Stomach (tissue), 9 donors: ENCODE measurements around the gene TP53BP2. TPM values are rescaled to one million over a fixed set of nuclear protein-coding genes. Genes with fewer than 3 reads are reported as not detected.

Experiments used
- DNase-seq, 2 donors: peaks; one replicate each; pipeline versions ENCODE4 v3.0.0 to v3.0.0-alpha.2; 2013 to 2019
- H3K27ac ChIP-seq, 5 donors: fragments of 200-600 bp in 4 of 5; sonication (generic) in 4 of 5; one replicate each; pipeline ENCODE4 v1.5.1; 2013 to 2019; ENCODE audit warnings: mild to moderate bottlenecking in 1 of 5, moderate library complexity in 1 of 5
- H3K27me3 ChIP-seq, 3 donors: fragments of 200-600 bp; sonication (generic); one replicate each; pipeline ENCODE4 v1.5.1; 2017 to 2019; ENCODE audit warnings: mixed run types in 1 of 3
- H3K36me3 ChIP-seq, 4 donors: fragments of 200-600 bp; sonication (generic); 1 replicate in 3 of 4; 2 replicates in 1 of 4; pipeline ENCODE4 v1.5.1; 2016 to 2019
- H3K4me1 ChIP-seq, 4 donors: fragments of 200-600 bp; sonication (generic); one replicate each; pipeline ENCODE4 v1.5.1; 2016 to 2019
- H3K4me3 ChIP-seq, 4 donors: fragments of 200-600 bp; sonication (generic) in 3 of 4; one replicate each; pipeline ENCODE4 v1.5.1; 2016 to 2019; ENCODE audit warnings: mild to moderate bottlenecking in 1 of 4
- H3K9me3 ChIP-seq, 4 donors: fragments of 200-600 bp; sonication (generic); one replicate each; pipeline ENCODE4 v1.5.1; 2016 to 2019
- EP300 ChIP-seq: sonication (generic); formaldehyde crosslinking; IDR thresholded peaks from one replicate; pipeline ENCODE4 v1.6.1; 2017; ENCODE audit warnings: antibody characterized with exemption
- POLR2A ChIP-seq, 4 donors: fragments of 450-650 bp; IDR thresholded peaks; one replicate each; pipeline ENCODE4 v1.6.1; 2016; ENCODE audit warnings: antibody characterized with exemption in 4 of 4, control low read depth in 2 of 4, mild to moderate bottlenecking in 1 of 4, moderate library complexity in 1 of 4
- POLR2AphosphoS5 ChIP-seq, 3 donors: sonication (generic); formaldehyde crosslinking; IDR thresholded peaks; one replicate each; pipeline ENCODE4 v1.6.1; 2016; ENCODE audit warnings: antibody characterized with exemption in 3 of 3
- WGBS, 5 donors: extraction: QIAGEN DNeasy Blood & Tissue Kit in 3 of 5; methylation state at CpG; one replicate each; pipeline versions ENCODE4 v1.1.5 to v1.1.7; 2013 to 2018; 5-methylcytosine and 5-hydroxymethylcytosine counted together
- intact Hi-C: fragments of 100-400 bp; cut with DNase I; formaldehyde crosslinking; loops from one replicate; pipeline ENCODE4 v1.15.1; 2023; ENCODE audit warnings: low total_unique reads
- polyA plus RNA-seq, 3 donors: library from polyadenylated mRNA; stranded (reverse); fragments of 200-250 nt; gene quantifications; one replicate each; pipeline ENCODE4 v1.2.3, GENCODE V29; 2013
- total RNA-seq, 5 donors: library from RNA; depleted of rRNA; stranded (reverse); fragments of >200 nt; gene quantifications; one replicate each; pipeline versions ENCODE4 v1.1.0 to v1.2.3, GENCODE V29; 2014 to 2016
- TF ChIP-seq, protein P1 (sequence below), 7 experiments: fragments of 450-650 bp in 4 of 7; fragments of 200-600 bp in 3 of 7; sonication (generic) in 3 of 7; IDR thresholded peaks; one replicate each; pipeline ENCODE4 v1.5.1; 2016 to 2019; ENCODE audit warnings: antibody characterized with exemption in 7 of 7, control low read depth in 2 of 7, mild to moderate bottlenecking in 1 of 7
- donor health status: healthy with polysubstance abuse.
- donor health status: Bipolar disorder and iron deficiency.
- donor health status: healthy.

The TP53BP2 gene
- total and polyA plus RNA-seq, 8 donors = 6.9 to 157 (median 32.9) TPM

DNA sequence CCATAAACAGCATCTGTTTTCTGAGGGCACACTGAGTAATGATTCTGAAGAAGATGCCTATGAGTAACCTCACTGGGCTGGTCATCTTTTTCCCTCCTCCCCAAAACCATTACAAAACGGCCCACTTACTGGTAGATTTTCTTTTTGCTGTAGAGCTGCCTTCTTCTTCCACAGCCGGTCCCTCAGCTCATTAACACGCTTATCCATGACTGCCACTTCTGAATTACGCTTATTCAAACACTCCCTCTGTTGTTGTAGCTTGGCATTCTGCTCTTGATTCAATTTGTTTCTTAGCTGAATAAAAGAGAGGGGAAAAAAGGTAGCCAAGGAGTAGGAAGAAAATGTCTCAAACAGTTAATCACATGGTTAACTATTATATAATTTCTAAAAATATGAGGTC lies 43.1 kb downstream of the TP53BP2 start:
- TF ChIP-seq POLR2A (IDR thresholded peaks at IDR 0.05) = no peak
- no peak for TF ChIP-seq POLR2AphosphoS5 (IDR thresholded peaks at IDR 0.05)
- no peak for TF ChIP-seq EP300
- TF ChIP-seq, protein P1, sequence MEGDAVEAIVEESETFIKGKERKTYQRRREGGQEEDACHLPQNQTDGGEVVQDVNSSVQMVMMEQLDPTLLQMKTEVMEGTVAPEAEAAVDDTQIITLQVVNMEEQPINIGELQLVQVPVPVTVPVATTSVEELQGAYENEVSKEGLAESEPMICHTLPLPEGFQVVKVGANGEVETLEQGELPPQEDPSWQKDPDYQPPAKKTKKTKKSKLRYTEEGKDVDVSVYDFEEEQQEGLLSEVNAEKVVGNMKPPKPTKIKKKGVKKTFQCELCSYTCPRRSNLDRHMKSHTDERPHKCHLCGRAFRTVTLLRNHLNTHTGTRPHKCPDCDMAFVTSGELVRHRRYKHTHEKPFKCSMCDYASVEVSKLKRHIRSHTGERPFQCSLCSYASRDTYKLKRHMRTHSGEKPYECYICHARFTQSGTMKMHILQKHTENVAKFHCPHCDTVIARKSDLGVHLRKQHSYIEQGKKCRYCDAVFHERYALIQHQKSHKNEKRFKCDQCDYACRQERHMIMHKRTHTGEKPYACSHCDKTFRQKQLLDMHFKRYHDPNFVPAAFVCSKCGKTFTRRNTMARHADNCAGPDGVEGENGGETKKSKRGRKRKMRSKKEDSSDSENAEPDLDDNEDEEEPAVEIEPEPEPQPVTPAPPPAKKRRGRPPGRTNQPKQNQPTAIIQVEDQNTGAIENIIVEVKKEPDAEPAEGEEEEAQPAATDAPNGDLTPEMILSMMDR (IDR thresholded peaks at IDR 0.05) = no peak
- WGBS, 5 donors = 27 to 74% (median 46%) methylated on average over 4 of the region's 4 CpGs
- no peaks in the 10 kb centered on the region for H3K4me1 ChIP-seq
- intact Hi-C loops = no loop called here
- no peak for DNase-seq
- H3K36me3 ChIP-seq = peaks cover 44 to 96% (median 91%) of the 10 kb centered on the region in 4 donors
- H3K9me3 ChIP-seq = no peaks in the 10 kb centered on the region
- H3K27ac ChIP-seq = no peak overlapping the region
- H3K4me3 ChIP-seq = no peak overlapping the region
- no peaks in the 10 kb centered on the region for H3K27me3 ChIP-seq

DNA sequence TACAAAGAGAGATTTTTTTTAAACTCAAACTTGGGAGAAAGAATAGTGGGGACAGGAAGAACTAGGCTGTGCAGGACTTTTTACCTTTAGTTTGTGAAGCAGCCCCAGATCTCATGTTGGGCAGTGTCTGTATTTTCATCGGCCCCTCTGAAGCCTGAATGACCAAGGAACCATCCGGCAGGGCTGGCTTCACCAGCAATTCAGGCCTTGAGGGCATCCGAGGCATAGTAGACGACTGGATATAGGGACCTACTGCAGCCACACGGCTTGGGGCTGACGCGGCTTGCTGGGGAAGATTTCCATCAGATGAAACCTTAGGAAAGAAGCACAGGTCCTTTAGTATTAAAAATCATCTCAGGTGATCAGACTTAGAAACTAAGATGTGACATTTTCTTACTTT lies 43.7 kb downstream of the TP53BP2 start:
- whole genome bisulfite sequencing, 5 donors = 83 to 93% (median 92%) methylated on average over 7 of the region's 7 CpGs
- intact Hi-C loops = no loop called here

DNA sequence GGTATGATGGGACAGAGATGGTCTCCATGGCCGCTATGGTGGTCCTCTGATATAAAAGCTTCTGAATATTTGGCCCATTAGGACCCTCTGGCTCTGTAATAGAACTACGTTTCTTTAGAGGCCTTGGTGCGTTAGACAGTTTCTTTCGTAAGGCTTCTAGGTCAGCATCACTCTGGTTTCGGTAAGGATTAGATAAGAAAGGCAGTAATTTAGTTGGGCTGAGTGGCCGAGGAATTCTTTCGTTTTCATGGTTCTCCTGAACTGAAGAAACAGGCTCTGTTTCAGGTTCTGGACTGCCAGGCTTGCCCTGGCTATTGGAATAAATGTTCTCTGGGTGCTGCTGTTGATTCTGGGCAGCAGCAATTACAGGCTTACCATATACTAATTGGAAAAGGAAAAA lies 49.5 kb downstream of the TP53BP2 start:
- H3K9me3 ChIP-seq = no peaks in the 10 kb centered on the region
- H3K4me3 ChIP-seq = no peak overlapping the region
- H3K27ac ChIP-seq = peak overlapping the region in 3 of 5 donors; percentile 17 to 40 (median 30)
- intact Hi-C loops = no loop called here
- TF ChIP-seq EP300 (no peak), POLR2AphosphoS5 (IDR thresholded peaks at IDR 0.05) (peak in 1 of 3 donors; percentile 13)
- 50 to 80% (median 73%) methylated on average over 7 of the region's 7 CpGs for WGBS, 5 donors
- no peaks in the 10 kb centered on the region for H3K27me3 ChIP-seq
- peaks cover 35 to 86% (median 82%) of the 10 kb centered on the region in 4 donors for H3K36me3 ChIP-seq
- H3K4me1 ChIP-seq = peaks cover 0 to 25% (median 6%) of the 10 kb centered on the region in 4 donors
- peak in 1 of 2 donors; percentile 16 for DNase-seq

More for the DNA sequence above, 43.7 kb downstream of the TP53BP2 start:
- Histone ChIP-seq H3K4me1 (no peaks in the 10 kb centered on the region), H3K9me3 (no peaks in the 10 kb centered on the region), H3K27me3 (no peaks in the 10 kb centered on the region), H3K4me3 (no peak overlapping the region), H3K27ac (no peak overlapping the region), H3K36me3 (peaks cover 47 to 98% (median 96%) of the 10 kb centered on the region in 4 donors)
- TF ChIP-seq EP300 = no peak
- TF ChIP-seq POLR2A (IDR thresholded peaks at IDR 0.05) = no peak
- no peak for TF ChIP-seq POLR2AphosphoS5 (IDR thresholded peaks at IDR 0.05)
- TF ChIP-seq, protein P1 (IDR thresholded peaks at IDR 0.05) = no peak
- DNase-seq = no peak

DNA sequence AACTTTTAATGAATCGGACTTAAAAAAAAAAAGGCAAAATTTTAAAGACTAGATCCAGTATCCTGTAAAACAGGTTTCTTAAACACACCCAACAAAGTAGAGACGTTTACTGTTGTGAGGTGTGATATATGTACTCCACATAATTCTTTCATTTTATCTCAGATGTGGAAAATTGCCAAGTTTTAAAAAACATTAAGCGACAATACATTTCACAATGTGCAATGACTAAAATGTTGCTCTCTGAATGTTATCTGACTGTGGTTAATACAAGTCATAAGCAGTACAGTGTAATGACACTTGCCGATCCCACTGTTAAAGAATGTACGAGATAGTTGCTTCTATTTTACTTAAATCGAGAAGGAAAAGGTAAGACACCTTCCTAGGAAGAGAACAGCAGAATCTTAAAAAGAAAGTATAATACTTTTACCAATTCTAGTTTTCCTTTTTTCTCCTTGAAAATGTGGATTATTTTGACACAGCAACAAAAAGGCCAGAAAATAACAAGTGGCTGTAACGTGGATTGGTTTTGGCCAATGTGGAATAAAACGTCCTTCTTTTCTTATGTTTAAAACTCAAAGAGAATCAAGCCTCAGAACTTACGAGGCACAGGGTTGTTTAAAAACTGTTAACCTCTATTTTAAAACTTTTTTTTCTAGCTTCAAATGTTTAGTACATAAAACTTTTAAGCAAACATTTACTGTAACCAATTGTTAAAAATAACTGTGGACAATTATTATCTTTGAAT lies 51.4 kb downstream of the TP53BP2 start:
- H3K4me1 ChIP-seq = peaks cover 0 to 25% (median 6%) of the 10 kb centered on the region in 4 donors
- H3K4me3 ChIP-seq = no peak overlapping the region
- no peaks in the 10 kb centered on the region for H3K27me3 ChIP-seq
- peak in 1 of 2 donors; percentile 62 for DNase-seq
- intact Hi-C loops = no loop called here
- TF ChIP-seq POLR2AphosphoS5 (IDR thresholded peaks at IDR 0.05) = peak in 1 of 3 donors; percentile 36
- TF ChIP-seq, protein P1 (IDR thresholded peaks at IDR 0.05) = no peak
- H3K36me3 ChIP-seq = peaks cover 29 to 80% (median 68%) of the 10 kb centered on the region in 4 donors
- WGBS, 5 donors = 27 to 59% (median 51%) methylated on average over 9 of the region's 9 CpGs
- H3K27ac ChIP-seq = peak overlapping the region in 4 of 5 donors; percentile 40 to 64 (median 48)
- no peaks in the 10 kb centered on the region for H3K9me3 ChIP-seq

DNA sequence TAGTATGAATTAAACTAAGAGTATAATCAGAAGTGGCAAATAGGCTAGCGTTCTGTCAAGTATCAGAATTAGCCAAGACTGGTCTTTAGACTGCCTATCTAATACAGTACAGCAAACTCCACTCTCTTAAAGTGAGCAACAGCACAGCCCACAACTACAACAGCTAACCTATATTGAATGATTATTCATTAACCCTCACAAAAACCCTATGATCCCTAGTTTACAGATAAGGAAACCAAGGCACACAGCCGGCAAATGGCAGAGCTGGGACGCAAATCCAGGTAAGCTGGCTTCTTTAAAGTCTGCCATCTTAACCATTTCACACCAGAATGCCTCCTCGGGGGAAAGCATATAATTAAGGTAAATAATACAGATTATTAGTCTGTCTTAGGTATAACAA lies 52.0 kb downstream of the TP53BP2 start:
- intact Hi-C loops = no loop called here

More for the DNA sequence above, 52.0 kb downstream of the TP53BP2 start:
- H3K4me1 ChIP-seq = peaks cover 0 to 25% (median 6%) of the 10 kb centered on the region in 4 donors
- TF ChIP-seq POLR2A (IDR thresholded peaks at IDR 0.05) = no peak
- TF ChIP-seq EP300 = no peak
- TF ChIP-seq, protein P1 (IDR thresholded peaks at IDR 0.05) = no peak
- no peak for TF ChIP-seq POLR2AphosphoS5 (IDR thresholded peaks at IDR 0.05)
- 34 to 66% (median 51%) methylated on average over 4 of the region's 4 CpGs for WGBS, 5 donors
- DNase-seq = peak in 1 of 2 donors; percentile 31
- peaks cover 23 to 78% (median 67%) of the 10 kb centered on the region in 4 donors for H3K36me3 ChIP-seq
- H3K27me3 ChIP-seq = no peaks in the 10 kb centered on the region
- H3K4me3 ChIP-seq = no peak overlapping the region
- peak overlapping the region; percentile 40 to 64 (median 50) for H3K27ac ChIP-seq
- H3K9me3 ChIP-seq = no peaks in the 10 kb centered on the region
